Endothelial cell of umbilical vein (primary cell): ENCODE measurements around the gene LTF. TPM values are rescaled to one million over a fixed set of nuclear protein-coding genes. Genes with fewer than 3 reads are reported as not detected.

Source experiments
- BruUV-seq: library from RNA; stranded (reverse); fragments of 400-500 nt; replicated peaks from 2 replicates; lab custom pipeline; 2021; lab: Mats Ljungman, UMichigan
- CTCF ChIA-PET: fragments of 300-600, 350-600 bp; sonication (Branson Sonifier 250); formaldehyde crosslinking; loops from one replicate; lab custom pipeline; 2021; ENCODE audit warnings: antibody characterized with exemption, inconsistent platforms; lab: Charles Lee
- POLR2A ChIA-PET: fragments of 300-600, 350-600 bp; sonication (Branson Sonifier 250); formaldehyde crosslinking; loops from one replicate; lab custom pipeline; 2021; ENCODE audit warnings: antibody characterized with exemption, inconsistent platforms; lab: Charles Lee
- DNase-seq: peaks from one replicate; pipeline ENCODE4 v3.0.0-alpha.2; 2011; ENCODE audit warnings: low read depth, low spot score
- FAIRE-seq: peaks from 2 replicates; lab custom pipeline; 2011; peaks lifted over from hg19 to GRCh38; lab: Jason Lieb, UNC
- H2AFZ ChIP-seq: 2 replicates; pipeline ENCODE4 v1.6.0; 2012; ENCODE audit warnings: low read depth, low read length, control low read depth, inconsistent platforms
- H3K27ac ChIP-seq: 2 replicates; pipeline ENCODE4 v1.5.1; 2011; ENCODE audit warnings: low read depth, mild to moderate bottlenecking, control low read depth, low read length, moderate library complexity; ENCODE audit not compliant: insufficient read depth
- H3K27me3 ChIP-seq, 2 experiments: 2 replicates each; pipeline versions ENCODE4 v1.6.0 to v1.6.1; 2011; ENCODE audit warnings: low read length in 2 of 2, mixed read lengths in 1 of 2; ENCODE audit not compliant: control insufficient read depth in 2 of 2, insufficient read depth in 2 of 2
- H3K36me3 ChIP-seq, 2 experiments: 2 replicates in 1 of 2; 3 replicates in 1 of 2; pipeline ENCODE4 v1.5.1; 2011; ENCODE audit warnings: low read length in 2 of 2, mild to moderate bottlenecking in 1 of 2, moderate library complexity in 1 of 2; ENCODE audit not compliant: control insufficient read depth in 2 of 2, insufficient read depth in 2 of 2; ENCODE audit errors: extremely low read depth in 1 of 2
- H3K4me1 ChIP-seq: 3 replicates; pipeline ENCODE4 v1.5.1; 2011; ENCODE audit warnings: mild to moderate bottlenecking, low read length; ENCODE audit not compliant: control insufficient read depth, insufficient read depth; ENCODE audit errors: extremely low read depth
- H3K4me2 ChIP-seq: 2 replicates; pipeline ENCODE4 v1.6.1; 2011; ENCODE audit warnings: low read length, control low read depth, mixed read lengths; ENCODE audit not compliant: insufficient read depth
- H3K4me3 ChIP-seq, 3 experiments: fragments of 200-600 bp in 1 of 3; sonication (generic), shearing (Covaris generic) in 1 of 3; replicated peaks in 1 of 3; 2 replicates each; pipeline ENCODE4 v1.5.1; 2011 to 2016; ENCODE audit warnings: control low read depth in 3 of 3, low read length in 3 of 3, mild to moderate bottlenecking in 2 of 3, inconsistent platforms in 1 of 3, low read depth in 1 of 3, moderate library complexity in 1 of 3; ENCODE audit not compliant: insufficient read depth in 1 of 3
- H3K79me2 ChIP-seq: 2 replicates; pipeline ENCODE4 v1.6.0; 2012; ENCODE audit warnings: low read length, inconsistent platforms; ENCODE audit not compliant: control insufficient read depth, insufficient read depth
- H3K9ac ChIP-seq: replicated peaks from 2 replicates; pipeline ENCODE3; 2011; ENCODE audit warnings: low read length, control low read depth; ENCODE audit not compliant: insufficient read depth; ENCODE audit errors: extremely low read depth
- H3K9me1 ChIP-seq: replicated peaks from 3 replicates; pipeline ENCODE4 v1.6.0; 2011; ENCODE audit warnings: mild to moderate bottlenecking, low read length; ENCODE audit not compliant: control insufficient read depth, insufficient read depth; ENCODE audit errors: extremely low read depth
- H3K9me3 ChIP-seq: replicated peaks from 2 replicates; pipeline ENCODE4 v1.5.1; 2012; ENCODE audit warnings: low read length, inconsistent platforms; ENCODE audit not compliant: control insufficient read depth, insufficient read depth
- H4K20me1 ChIP-seq: replicated peaks from 2 replicates; pipeline ENCODE3; 2011; ENCODE audit warnings: mild to moderate bottlenecking, low read length; ENCODE audit not compliant: control insufficient read depth, insufficient read depth; ENCODE audit errors: extremely low read depth
- CTCF ChIP-seq, 2 donors: IDR thresholded peaks; 1 replicate in 1 of 2; 2 replicates in 1 of 2; pipeline ENCODE4 v1.5.1; 2011; ENCODE audit warnings: low read length in 2 of 2, mild to moderate bottlenecking in 2 of 2, moderate library complexity in 2 of 2, control low read depth in 1 of 2, inconsistent platforms in 1 of 2, low read depth in 1 of 2; ENCODE audit not compliant: insufficient read depth in 1 of 2; ENCODE audit errors: extremely low read depth in 1 of 2
- EZH2 ChIP-seq: IDR thresholded peaks from 2 replicates; pipeline ENCODE4 v1.6.1; 2012; ENCODE audit warnings: borderline replicate concordance, low read depth, mild to moderate bottlenecking, moderate library complexity, low read length, inconsistent platforms; ENCODE audit not compliant: severe bottlenecking
- POLR2AphosphoS5 ChIP-seq: IDR thresholded peaks from 2 replicates; pipeline ENCODE4 v1.6.1; 2012; ENCODE audit warnings: low read depth, mild to moderate bottlenecking, control low read depth, low read length, moderate library complexity; ENCODE audit not compliant: insufficient read depth
- dilution Hi-C: fragments of 300-500 bp; cut with MboI; formaldehyde crosslinking; loops from one replicate; pipeline ENCODE4 v1.15.0; 2019; ENCODE audit warnings: low sequenced_read_pairs; ENCODE audit not compliant: extremely low pct_ligation_motif_present
- intact Hi-C: fragments of 100-400 bp; cut with micrococcal nuclease; formaldehyde crosslinking; loops from one replicate; pipeline ENCODE4 v1.10.0; 2022
- polyA plus RNA-seq, 4 experiments: library from polyadenylated mRNA; depleted of rRNA in 3 of 4; stranded (reverse) in 3 of 4; unstranded in 1 of 4; fragments of >200 nt; gene quantifications; 2 replicates each; pipeline versions ENCODE4 v1.2.1 to v1.2.3, GENCODE V29; 2011 to 2012; ENCODE audit warnings: missing spikeins in 1 of 4
- total RNA-seq: library from RNA; stranded (reverse); gene quantifications from 2 replicates; pipeline ENCODE4 v1.2.3, GENCODE V29; 2021

Gene LTF
- total and polyA plus RNA-seq, 2 donors (not counting 3 experiments of a cell fraction or from before 2014, with no cell fraction given), result not detected

- Histone ChIP-seq H3K9me3 (no peaks in the 10 kb centered on the region), H2AFZ (no peak overlapping the region), H3K36me3 (no peaks in the 10 kb centered on the region), H3K4me1 (no peaks in the 10 kb centered on the region), H3K4me2 (no peak overlapping the region), H3K4me3 (no peak overlapping the region), H3K79me2 (no peaks in the 10 kb centered on the region), H3K27ac (no peak overlapping the region), H3K9me1 (no peaks in the 10 kb centered on the region), H3K9ac (no peak overlapping the region), H4K20me1 (no peaks in the 10 kb centered on the region), H3K27me3 (peaks cover 0 to 2% of the 10 kb centered on the region in 2 experiments)
- ChIA-PET POLR2A (no interaction called here), CTCF (interaction anchor here (1.4 kb wide), 1 partner anchor 16 kb away, joined by 4 read pairs; no protein-coding TSS in a partner anchor)
- dilution Hi-C loops, result no loop called here
- no peak for FAIRE-seq
- no peak for TF ChIP-seq EZH2
- intact Hi-C loops, result no loop called here
- no TSS peak for BruUV-seq
- no peak for DNase-seq
These were observed 41.2 kb upstream of the LTF start for GRCh38 chr3:46505953-46506352.

DNA sequence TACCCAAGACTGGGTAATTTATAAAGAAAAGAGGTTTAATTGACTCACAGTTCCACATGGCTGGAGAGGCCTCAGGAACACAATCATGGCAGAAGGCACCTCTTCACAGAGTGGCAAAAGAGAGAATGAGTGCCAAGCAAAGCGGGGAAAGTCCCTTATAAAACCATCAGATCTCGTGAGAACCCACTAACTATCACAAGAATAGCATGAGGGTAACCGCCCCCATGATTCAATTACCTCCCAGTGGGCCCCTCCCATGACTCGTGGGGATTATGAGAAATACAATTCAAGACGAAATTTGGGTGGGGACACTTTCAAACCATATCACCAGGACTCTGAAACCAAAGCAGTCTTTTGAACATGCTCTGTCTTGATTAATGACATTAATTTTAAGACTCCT, 40.1 kb upstream of the LTF start:
- Histone ChIP-seq H3K36me3 (no peaks in the 10 kb centered on the region), H3K79me2 (no peaks in the 10 kb centered on the region), H3K9ac (no peak overlapping the region), H4K20me1 (no peaks in the 10 kb centered on the region), H3K4me2 (no peak overlapping the region), H3K9me1 (no peaks in the 10 kb centered on the region), H3K9me3 (no peaks in the 10 kb centered on the region), H3K4me1 (no peaks in the 10 kb centered on the region), H3K27ac (no peak overlapping the region), H3K27me3 (peaks cover 0 to 2% of the 10 kb centered on the region in 2 experiments), H3K4me3 (no peak overlapping the region), H2AFZ (no peak overlapping the region)
- BruUV-seq, result no TSS peak
- ChIA-PET CTCF (no interaction called here), POLR2A (no interaction called here)
- DNase-seq (no peak), FAIRE-seq (no peak)
- no peak for TF ChIP-seq CTCF (IDR thresholded peaks at IDR 0.05; ENCODE audit: extremely low read depth in 1 of 2, insufficient read depth in 1 of 2, low read depth in 1 of 2, low read length in 2 of 2)
- TF ChIP-seq POLR2AphosphoS5, result no peak
- dilution Hi-C loops, result no loop called here
- intact Hi-C loops, result no loop called here
